Measurements from ENCODE around the gene ZNF217. TPM values are rescaled to one million over a fixed set of nuclear protein-coding genes. Genes with fewer than 3 reads are reported as not detected.

ZNF217 gene
- total and polyA plus RNA-seq, 10 of the 15 experiments (the other 5 are each of a cell fraction or from before 2014, with no cell fraction given): 8.5 to 76.6 (median 40.6) TPM

- no peak for TF ChIP-seq TCF7 (IDR thresholded peaks at IDR 0.05; ENCODE audit: borderline replicate concordance)
- no peak for TF ChIP-seq FOS (IDR thresholded peaks at IDR 0.05; ENCODE audit: borderline replicate concordance, extremely low read depth, insufficient read length)
- no peak for TF ChIP-seq E2F4 (IDR thresholded peaks at IDR 0.05; ENCODE audit: low read depth, low read length)
- TF ChIP-seq RBBP5 (conservative IDR thresholded peaks at IDR 0.05): no peak
- TF ChIP-seq RAD21 (IDR thresholded peaks at IDR 0.05; ENCODE audit: insufficient read depth, low read depth, low read length): 0 out of 2 replicates have a peak, but pooled peaks have one; percentile 13
- no peak for TF ChIP-seq POLR2AphosphoS2 (IDR thresholded peaks at IDR 0.05; ENCODE audit: low read depth, low read length)
- TF ChIP-seq NR2C2 (IDR thresholded peaks at IDR 0.05; ENCODE audit: borderline replicate concordance, control insufficient read depth, insufficient read length, low read depth): no peak
These were observed 49.6 kb upstream of the ZNF217 start (continued) for GRCh38 chr20:53643031-53643832.

GRCh38 chr20:53642196-53643030 lies 48.8 kb upstream of the ZNF217 start:
- 37% methylated on average over 17 of the region's 17 CpGs for WGBS (ENCODE audit: insufficient coverage, insufficient replicate concordance, low lambda C conversion rate, missing lambda C conversion rate)
- POLR2A ChIA-PET: interaction anchor here (0.7 to 3.4 kb wide), 19 partner anchors 10 to 288 kb away, joined by 3 to 29 read pairs (median 4); no protein-coding TSS in a partner anchor
- no peak for DNase-seq (ENCODE audit: low read depth, low spot score)
- no peak for FAIRE-seq
- intact Hi-C loops (cut with micrococcal nuclease; ENCODE audit: unreplicated experiment) (loop anchor here (2.0 kb wide), 1 partner anchor 64 kb away; no protein-coding TSS in a partner anchor), in situ Hi-C loops (cut with MboI) (no loop called here)
- Histone ChIP-seq H4K20me1 (ENCODE audit: control insufficient read depth, insufficient read depth) (no peaks in the 10 kb centered on the region), H3K27me3 (replicated peaks in 1 of 2; ENCODE audit: control insufficient read depth in 2 of 2, insufficient read depth in 2 of 2, low read length in 1 of 2) (no peaks in the 10 kb centered on the region), H3K4me1 (ENCODE audit: control insufficient read depth, insufficient read depth, low read length) (peaks cover 15% of the 10 kb centered on the region), H3K36me3 (ENCODE audit: control insufficient read depth in 2 of 2, insufficient read depth in 2 of 2, low read length in 1 of 2) (no peaks in the 10 kb centered on the region), H3K27ac (ENCODE audit: control insufficient read depth, insufficient read depth) (peak overlapping the region; percentile 88), H3K4me2 (ENCODE audit: control insufficient read depth, insufficient read depth) (peak overlapping the region; percentile 81), H2AFZ (ENCODE audit: control insufficient read depth, low read depth, low read length) (peak overlapping the region; percentile 9), H3K79me2 (ENCODE audit: control insufficient read depth, insufficient read depth, low read length) (no peaks in the 10 kb centered on the region), H3K9ac (ENCODE audit: control insufficient read depth, insufficient read depth, low read length) (peak overlapping the region; percentile 56), H3K9me3 (replicated peaks; ENCODE audit: control insufficient read depth, insufficient read depth, low read length) (no peaks in the 10 kb centered on the region), H3K4me3 (peak overlapping the region; percentile 37)
- RAD21 ChIA-PET (ENCODE audit: unreplicated experiment): interaction anchor here (0.6 to 2.7 kb wide), 28 partner anchors 10 to 297 kb away, joined by 3 to 34 read pairs (median 4); no protein-coding TSS in a partner anchor
- ATAC-seq: peak; percentile 85
- no TSS peak for BruUV-seq (replicated peaks)
- SMC1A ChIA-PET (ENCODE audit: uncharacterized antibody, unreplicated experiment): interaction anchor here (0.7 to 5.8 kb wide), 38 partner anchors 7 to 422 kb away, joined by 3 to 76 read pairs (median 5); no protein-coding TSS in a partner anchor
- CTCF ChIA-PET: interaction anchor here (1.0 to 1.5 kb wide), 12 partner anchors 9 to 420 kb away, joined by 3 to 11 read pairs (median 3); no protein-coding TSS in a partner anchor
- TF ChIP-seq RUNX3 (IDR thresholded peaks at IDR 0.05; ENCODE audit: low read length): peak; percentile 51; the same call in 1 of the 2 replicates
- peak; percentile 45; the same call in 1 of the 2 replicates for TF ChIP-seq RB1 (IDR thresholded peaks at IDR 0.05; ENCODE audit: borderline replicate concordance)
- TF ChIP-seq SRF (IDR thresholded peaks at IDR 0.05; ENCODE audit: low read depth in 2 of 2, low read length in 2 of 2): no peak
- TF ChIP-seq NFYB (IDR thresholded peaks at IDR 0.05; ENCODE audit: insufficient read depth, low read depth, low read length): no peak
- peak; percentile 87 for TF ChIP-seq ZNF217 (IDR thresholded peaks at IDR 0.05)
- peak; percentile 17; the same call in 1 of the 2 replicates for TF ChIP-seq SMC3 (IDR thresholded peaks at IDR 0.05; ENCODE audit: borderline replicate concordance, low read length)
- no peak for TF ChIP-seq ZBTB4 (CRISPR knock-in tag; IDR thresholded peaks at IDR 0.05)
- TF ChIP-seq DPF2 (IDR thresholded peaks at IDR 0.05): peak; percentile 68

All from GM12878 (cell line).